Superior temporal gyrus (tissue), 1 donor: ENCODE measurements around the gene CCDC127.
"Not testable (repeated sequence)": the region's sequence is repeated elsewhere in the genome, so short reads cannot be mapped to it uniquely, and the experiment has no call there.

Source experiments
- DNase-seq: peaks from one replicate; pipeline ENCODE4 v3.0.0-alpha.2; 2016; ENCODE audit errors: extremely low spot score

The CCDC127 gene

DNA sequence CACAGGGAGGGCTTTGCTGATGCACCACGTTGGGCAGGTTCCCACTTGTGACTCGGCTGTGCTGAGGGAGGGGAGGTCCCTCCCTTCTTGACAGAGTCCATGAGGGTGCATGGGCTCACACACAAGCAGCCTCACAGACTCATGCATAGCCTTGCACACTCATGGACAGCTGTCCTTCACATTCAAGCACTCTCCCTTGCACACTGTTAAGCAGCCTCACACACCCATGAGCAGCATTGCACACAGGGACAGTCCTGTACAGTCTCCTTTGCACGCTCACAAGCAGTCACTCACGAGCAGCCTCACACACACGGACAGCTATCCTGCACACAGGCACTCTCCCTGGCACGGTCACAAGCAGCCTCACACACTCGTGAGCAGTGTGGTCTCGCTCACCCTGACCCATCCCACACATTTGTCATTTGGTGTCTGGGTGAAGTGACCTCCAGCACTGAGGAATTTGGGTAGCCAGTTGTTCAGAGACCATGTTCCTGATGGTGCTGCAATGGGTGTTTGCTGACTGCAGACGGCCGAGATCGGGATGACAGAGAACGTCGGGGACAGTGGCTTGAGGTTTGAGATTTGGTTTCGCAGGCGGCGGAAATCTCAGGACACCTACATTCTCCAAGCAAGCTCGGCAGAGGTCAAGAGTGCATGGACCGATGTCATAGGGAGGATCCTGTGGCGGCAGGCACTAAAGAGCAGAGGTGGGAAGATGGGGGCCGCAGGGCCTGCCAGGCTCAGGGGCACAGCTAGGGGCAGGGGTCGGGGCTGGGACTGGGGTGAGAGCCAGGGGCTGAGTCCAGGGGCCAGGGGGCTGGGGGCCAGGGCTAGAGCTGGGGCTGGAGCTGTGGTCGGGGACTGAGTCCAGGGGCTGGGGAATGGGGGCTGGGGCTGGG lies 44.3 kb downstream of the CCDC127 start:
- no peak for DNase-seq

DNA sequence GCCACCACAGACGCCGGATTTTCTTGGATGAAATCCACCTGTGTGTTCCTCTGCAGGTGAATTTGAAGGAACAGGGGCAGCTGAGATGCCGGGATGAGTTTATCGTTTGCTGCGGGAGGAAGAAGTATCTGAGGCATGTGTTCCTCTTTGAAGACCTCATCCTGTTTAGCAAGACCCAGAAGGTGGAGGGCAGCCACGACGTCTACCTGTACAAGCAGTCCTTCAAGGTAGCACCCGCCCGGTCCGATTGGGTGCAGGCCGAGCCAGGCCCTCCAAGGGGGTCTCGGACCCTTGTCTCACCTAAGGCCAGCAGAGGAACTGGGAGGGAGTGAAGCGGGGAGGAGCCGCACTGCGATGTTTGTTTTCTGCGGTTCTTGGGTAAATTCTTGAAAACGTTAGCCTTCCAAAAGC lies 45.1 kb downstream of the CCDC127 start:
- DNase-seq: no peak

DNA sequence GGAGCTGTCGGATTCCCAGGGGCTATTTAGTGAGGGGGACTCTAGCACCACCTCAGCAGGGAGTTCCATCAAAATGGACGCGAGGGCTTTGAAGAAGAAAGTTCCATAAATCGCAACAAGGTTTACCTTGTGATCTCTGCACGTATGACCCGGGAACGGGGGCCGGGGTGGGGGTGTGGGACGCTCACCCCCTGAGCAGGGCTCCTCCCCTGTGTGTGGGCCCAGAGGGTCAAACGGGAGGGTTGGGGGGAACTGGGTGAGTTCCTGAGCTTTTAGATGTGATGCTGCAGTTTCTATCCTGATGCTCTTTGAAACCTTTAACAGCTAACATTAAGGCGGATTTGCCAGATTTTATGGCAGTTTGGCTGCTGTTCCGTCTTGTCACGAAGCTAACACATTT lies 45.5 kb downstream of the CCDC127 start:
- no peak for DNase-seq

DNA sequence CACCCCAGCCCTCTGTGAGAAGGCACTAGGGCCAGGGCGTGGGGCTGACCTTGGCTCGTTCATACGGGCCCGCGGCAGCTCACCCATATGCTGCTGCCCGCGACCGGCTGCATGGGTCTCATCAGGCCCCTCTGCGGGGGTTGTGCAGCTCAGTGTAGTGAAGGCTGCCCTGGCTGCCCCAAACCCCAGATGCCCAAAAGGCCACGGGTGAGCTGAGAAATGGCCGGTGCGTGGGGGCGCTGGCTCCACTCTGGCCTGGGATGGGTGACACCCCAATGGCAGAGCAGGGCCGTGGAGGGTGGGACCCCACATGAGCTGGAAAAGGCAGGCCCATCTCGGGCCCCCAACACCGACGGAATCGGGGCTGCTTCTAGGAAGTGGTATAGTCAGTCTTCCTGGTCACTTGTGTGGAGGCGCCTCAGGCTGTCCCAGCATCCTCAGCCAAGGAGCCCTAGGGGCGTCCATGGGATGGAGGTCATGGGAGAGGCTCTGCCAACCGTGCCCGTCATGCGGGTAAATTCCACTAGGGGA lies 46.1 kb downstream of the CCDC127 start:
- DNase-seq: no peak

DNA sequence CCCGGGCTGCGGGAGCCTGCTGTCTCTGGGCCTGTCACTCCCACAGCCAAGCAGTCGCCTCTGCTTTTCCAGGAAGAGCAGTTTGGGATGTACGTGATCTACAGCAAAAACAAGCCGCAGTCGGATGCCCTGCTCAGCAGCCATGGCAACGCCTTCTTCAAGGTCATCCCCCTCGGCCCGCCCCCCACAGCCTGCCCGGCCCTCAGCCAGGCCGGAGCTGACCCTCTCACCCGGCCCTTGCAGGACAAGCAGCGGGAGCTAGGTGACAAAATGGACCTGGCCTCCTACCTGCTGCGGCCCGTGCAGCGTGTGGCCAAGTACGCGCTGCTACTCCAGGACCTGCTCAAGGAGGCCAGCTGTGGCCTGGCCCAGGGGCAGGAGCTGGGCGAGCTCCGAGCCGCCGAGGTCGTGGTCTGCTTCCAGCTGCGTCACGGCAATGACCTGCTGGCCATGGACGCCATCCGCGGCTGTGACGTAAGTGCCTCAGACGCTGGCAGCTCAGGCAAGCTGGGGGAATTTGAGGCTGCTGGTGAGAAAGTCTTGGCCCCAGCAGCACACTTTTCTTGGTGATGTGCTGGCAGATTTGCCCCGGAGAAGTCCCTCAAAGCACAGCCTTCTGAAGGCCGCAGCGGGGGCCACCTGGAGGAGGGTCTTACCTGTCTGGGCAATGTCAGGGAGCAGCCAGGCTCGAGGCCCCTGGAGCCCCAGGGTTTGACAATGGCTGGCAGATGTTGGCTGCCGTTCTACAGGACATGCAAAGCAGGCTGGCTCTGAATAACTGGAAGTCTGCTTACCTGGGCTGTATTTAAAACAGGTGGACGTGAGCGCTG lies 46.8 kb downstream of the CCDC127 start:
- no peak for DNase-seq

DNA sequence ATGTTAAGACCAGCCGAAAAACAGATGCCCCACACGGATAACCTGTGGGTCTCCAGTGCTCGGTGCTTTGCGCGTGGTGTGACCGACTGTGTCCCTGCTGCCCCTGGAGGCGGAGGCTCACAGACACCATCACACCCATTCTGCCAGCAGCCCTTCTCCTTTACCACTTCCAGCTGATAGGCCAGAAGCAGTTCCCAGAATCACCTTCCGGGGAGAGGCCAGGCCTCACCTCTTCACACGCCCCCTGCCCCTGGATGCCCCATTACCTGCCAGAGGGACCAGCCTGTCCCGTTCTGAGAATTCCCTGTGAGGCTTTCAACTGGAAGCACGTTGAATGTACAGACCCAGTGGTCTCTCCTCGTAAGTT lies 48.2 kb downstream of the CCDC127 start:
- DNase-seq: no peak

DNA sequence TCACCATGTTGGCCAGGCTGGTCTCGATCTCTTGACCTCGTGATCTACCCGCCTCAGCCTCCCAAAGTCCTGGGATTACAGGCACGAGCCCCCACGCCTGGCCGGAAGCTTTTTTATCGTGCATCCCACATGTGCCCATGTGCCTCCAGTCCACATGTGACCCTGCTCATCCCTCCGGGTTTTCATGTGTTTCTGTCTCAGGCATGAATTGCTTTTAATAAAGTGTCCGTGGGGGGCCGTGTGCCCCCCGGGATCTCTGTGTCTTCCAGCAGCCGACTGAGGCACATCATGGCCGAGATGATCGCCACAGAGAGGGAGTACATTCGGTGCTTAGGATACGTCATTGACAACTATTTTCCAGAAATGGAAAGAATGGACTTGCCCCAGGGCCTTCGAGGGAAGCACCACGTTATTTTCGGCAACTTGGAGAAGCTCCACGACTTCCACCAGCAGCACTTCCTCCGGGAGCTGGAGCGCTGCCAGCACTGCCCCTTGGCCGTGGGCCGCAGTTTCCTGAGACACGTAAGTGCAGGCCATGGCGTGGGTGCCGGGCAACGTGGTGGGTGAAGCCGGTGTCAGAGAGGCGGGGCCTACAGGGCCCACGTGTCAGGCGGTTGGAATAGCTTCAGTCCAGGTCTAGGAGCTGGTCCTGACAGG lies 48.8 kb downstream of the CCDC127 start:
- DNase-seq: no peak

DNA sequence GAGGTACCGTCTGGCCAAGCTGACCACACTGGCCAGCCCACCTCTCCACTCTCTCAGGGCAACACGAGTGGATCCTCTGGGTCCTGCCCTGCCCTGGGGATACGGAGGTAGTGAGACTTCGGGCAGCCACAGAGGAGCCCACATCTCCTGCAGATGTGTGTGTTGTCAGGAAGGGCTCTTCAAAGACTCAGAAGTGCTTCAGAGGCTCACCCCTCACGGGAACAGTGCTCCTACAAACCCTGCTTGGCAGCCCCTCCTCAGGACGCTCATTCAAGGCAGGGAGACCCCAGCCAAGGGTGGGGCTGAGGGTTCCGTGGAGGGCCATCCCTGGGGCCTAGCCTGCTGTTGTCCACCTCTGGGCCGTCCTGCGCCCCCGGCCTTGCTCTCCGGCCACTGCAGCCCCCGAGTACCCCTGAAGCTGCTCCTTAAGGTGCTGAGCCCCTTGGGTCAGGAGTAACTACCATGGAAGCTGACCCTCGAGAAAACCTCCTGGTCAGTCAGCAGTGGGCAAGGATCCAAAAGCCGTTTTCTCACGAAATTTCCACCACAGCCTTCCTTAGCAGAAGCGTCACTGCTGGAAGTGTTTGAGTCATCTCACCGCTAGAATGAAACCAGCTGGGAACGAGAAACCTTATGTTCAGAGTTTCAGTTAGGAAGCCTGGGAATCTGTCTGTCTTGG lies 49.8 kb downstream of the CCDC127 start:
- DNase-seq: no peak

DNA sequence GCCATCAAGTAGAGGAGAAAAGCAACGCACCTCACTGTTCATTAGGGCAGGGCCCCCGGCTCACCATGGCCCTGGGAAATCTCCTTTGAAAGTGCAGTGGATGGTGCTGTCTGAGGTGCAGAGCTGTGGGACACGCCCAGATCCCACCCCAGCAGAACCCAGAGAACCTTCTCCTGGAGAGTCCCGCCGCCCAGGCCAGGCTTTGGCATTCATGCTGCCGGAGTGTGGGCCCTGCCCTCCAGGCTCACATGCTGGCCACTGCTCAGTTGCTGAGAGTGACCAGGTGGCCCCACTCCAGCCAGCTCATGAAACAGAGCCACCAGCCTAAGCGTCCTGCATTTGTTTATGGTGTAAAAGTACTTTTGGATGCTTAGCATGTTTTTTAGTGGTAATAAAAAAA lies 50.4 kb downstream of the CCDC127 start:
- DNase-seq: no peak

DNA sequence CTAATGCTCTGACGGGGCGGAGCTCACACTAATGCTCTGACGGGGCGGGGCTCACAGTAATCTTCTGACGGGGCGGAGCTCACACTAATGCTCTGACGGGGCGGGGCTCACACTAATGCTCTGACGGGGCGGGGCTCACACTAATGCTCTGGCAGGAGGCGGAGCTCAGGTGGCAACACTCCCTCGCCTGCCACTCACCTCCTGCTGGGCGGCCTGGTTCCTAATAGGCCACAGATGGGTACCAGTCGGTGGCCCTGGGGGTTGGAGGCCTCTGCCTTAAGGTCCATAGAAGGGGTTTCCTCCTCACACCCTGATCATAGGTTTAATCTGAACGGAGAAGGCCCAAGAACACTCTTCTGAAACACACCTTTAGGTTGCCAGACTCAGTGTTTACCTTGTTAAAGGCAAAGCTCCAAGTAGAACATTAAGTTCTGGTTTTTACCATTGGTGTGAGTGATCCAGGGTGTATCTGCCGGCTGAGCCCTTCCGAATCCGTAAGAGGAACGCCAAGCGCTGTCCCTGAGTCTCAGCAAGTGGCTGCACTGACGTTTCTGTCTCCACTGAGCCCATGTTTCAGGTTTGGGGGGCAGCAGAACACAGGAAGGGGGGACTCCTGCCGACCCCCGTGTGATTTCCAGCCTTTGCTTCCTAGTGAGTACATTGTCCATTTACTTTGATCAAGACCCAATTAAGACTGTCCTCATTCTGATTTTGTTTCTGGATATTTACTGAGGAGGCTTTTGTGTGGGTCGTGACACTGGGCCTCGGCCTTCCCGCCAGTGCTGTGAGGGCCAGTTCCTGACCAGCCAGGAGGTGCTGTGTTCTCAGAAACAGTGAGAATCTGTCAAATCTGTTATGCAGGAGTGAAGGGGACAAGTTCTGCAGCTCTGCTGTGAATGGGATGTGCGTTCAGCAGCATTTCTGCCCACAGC lies 51.2 kb downstream of the CCDC127 start:
- no peak for DNase-seq

DNA sequence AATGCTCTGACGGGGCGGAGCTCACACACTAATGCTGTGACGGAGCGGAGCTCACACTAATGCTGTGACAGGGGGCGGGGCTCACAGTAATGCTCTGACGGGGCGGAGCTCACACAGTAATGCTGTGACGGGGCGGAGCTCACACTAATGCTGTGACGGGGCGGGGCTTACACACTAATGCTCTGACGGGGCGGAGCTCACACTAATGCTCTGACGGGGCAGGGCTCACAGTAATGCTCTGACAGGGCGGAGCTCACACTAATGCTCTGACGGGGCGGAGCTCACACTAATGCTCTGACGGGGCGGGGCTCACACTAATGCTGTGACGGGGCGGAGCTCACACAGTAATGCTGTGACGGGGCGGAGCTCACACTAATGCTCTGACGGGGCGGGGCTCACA lies 53.2 kb downstream of the CCDC127 start:
- DNase-seq: not testable (repeated sequence)

DNA sequence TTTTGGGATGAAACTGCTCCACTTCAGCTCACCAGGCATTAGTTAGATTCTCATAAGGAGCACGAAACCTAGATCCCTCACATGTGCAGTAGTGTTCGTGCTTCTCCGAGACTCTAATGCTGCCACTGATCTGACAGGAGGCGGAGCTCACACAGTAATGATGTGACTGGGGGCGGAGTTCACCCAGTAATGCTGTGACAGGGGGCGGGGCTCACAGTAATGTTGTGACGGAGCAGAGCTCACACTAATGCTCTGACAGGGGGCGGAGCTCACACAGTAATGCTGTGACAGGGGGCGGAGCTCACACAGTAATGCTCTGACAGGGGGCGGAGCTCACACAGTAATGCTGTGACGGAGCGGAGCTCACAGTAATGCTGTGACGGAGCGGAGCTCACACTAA lies 53.7 kb downstream of the CCDC127 start:
- DNase-seq: no peak

DNA sequence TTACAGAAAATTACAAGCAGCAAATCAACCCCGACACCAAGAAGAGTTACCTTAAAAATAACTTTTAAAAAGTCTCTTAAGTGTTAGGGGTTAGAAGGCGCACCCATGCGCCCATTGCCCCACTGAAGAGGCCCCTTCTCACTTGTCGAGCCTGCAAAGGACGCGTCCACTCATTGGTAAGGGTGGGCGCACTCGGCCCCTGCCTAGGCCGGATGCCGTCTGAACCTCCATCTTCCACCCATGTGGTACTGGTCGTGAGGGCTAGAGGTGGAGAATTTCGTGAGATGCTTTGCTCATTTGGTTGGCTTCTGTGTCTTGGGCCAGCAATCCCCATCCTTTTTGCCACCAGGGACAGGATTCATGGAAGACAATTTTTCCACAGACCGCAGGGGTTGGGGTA lies 54.1 kb downstream of the CCDC127 start:
- no peak for DNase-seq

DNA sequence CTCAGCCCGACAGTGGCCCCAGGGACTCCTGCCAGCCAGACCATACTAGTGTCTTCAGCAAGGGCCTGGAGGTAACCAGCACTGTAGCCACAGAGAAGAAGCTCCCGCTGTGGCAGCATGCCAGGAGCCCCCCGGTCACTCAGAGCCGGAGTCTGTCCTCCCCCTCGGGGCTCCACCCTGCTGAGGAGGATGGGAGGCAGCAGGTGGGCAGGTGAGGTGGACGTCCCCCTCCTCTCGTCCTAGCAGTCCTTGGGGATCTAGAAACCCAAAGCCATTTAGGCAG lies 54.7 kb downstream of the CCDC127 start:
- DNase-seq: no peak

DNA sequence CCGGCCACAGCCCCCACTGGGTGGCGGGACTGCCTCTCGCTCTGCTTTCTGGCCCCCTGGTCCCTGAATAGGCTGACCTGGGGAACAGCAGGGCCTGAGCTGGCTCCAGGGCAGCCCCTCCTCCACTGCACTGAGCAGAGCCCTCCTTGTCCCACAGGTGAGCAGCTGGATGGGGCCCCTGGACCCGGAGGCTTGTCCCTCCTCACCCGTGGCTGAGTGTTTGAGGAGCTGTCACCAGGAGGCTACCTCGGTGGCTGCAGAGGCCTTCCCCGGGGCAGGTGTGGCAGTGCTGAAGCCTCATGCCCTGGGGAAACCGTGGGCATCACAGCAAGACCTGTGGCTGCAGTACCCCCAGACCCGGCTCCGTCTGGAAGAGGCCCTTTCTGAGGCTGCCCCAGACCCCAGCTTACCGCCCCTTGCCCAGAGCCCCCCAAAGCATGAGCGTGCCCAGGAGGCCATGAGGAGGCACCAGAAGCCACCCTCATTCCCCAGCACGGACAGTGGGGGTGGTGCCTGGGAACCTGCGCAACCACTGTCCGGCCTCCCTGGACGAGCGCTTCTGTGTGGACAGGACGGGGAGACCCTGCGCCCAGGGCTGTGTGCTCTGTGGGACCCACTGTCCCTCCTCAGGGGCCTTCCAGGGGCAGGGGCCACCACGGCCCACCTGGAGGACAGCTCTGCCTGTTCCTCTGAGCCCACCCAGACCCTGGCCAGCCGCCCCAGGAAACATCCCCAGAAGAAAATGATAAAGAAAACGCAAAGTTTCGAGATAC lies 55.2 kb downstream of the CCDC127 start:
- DNase-seq: no peak

DNA sequence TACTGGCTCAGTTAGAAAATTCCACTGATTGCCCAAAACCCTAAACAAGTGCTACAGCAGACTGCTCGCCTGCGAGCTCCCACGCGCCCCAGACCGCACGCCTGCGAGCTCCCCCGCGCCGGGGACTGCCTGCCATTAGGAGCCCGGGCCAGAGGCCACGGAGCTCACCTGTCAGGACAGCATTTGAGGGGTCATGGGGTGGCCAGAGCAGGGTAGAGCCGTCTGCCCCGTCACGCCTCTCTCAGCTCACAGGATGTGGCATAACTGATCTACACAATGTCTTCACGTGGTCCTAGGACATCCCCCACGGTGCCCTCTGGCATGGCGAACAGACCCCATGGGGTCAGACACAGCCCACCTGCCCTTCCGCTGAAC lies 55.8 kb downstream of the CCDC127 start:
- no peak for DNase-seq

DNA sequence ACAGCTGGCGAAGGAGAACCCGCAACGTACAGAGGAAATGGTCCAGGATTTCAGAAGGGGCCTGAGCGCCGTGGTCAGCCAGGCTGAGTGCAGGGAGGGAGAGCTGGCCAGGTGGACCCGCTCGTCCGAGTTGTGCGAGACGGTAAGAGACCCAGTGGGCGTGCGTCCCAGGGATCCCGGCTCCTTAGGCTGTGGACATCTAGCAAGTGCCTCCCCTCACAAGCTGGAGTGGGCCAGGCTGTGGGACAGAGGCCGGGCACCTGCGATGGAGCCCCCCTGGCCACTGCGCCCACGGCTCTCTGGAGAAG lies 56.2 kb downstream of the CCDC127 start:
- DNase-seq: no peak

DNA sequence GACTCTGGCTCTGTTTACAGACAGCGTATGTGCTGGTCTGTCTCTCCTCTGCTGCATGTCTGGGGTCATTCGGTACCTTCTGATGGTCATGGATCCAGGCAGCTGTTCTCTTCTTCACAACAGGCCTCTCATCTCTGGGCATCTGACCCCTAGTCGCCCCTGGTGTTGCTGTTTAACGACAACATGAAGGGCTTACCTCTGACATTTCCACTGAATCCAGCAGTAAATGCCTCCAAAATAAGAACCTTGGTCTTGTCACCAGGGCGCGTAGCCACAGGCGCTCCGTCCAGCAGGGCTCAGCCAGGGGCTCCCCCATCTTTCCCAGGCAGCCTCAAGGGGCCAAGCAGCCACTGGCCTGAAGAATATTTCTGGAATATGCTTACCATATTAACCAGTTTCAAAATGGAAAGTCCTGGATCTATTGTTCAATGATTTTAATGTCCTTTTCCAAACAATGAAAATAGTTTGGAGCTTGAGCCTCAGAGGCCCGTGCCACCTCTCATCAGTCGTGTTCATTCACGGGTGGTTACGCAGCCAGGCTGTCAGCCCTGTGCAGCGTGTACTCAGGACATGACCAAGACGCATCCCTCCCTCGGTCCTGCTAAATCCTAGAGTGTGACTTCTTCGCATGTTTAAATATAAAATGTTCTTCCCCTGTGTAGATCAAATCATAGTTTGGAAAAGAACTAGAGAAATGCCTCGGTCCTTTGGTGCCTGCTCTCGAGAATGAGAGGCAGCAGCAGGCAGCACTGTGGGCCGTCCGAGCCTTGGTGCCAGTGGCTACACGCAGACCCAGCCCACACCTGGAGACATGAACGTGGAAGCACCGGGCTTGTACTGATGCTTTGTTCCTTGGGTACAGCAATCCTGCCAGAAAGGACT lies 56.8 kb downstream of the CCDC127 start:
- DNase-seq: no peak

DNA sequence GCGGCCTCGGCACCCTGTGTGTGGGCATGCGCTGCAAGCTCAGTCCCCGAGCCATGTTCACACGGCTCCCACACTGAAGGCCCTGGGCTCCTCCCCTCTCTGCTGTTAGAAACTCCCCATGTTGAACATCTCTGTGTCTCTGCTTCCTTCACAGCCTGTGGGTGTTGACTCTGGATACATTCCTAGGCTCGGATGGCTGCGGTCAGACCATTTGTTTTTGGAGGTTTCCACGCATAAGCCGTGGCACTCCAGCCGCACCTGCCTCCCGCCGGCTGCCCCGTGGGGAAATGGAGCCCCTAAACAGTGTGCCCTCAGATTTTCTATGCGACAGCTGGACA lies 57.8 kb downstream of the CCDC127 start:
- no peak for DNase-seq
